PC-3 (cell line): ENCODE results near the gene MATN1.

Experiments
- CTCF ChIP-seq: fragments of 300-600 bp; sonication (generic); conservative IDR thresholded peaks from 2 replicates; pipeline ENCODE4 v1.5.1; 2017; ENCODE audit warnings: antibody characterized with exemption, low read depth, mild to moderate bottlenecking, low read length
- EZH2phosphoT487 ChIP-seq: fragments of 300-600 bp; sonication (generic); IDR thresholded peaks from 2 replicates; pipeline ENCODE4 v1.6.1; 2018; ENCODE audit warnings: mild to moderate bottlenecking, antibody characterized with exemption, low read length, borderline replicate concordance

DNA sequence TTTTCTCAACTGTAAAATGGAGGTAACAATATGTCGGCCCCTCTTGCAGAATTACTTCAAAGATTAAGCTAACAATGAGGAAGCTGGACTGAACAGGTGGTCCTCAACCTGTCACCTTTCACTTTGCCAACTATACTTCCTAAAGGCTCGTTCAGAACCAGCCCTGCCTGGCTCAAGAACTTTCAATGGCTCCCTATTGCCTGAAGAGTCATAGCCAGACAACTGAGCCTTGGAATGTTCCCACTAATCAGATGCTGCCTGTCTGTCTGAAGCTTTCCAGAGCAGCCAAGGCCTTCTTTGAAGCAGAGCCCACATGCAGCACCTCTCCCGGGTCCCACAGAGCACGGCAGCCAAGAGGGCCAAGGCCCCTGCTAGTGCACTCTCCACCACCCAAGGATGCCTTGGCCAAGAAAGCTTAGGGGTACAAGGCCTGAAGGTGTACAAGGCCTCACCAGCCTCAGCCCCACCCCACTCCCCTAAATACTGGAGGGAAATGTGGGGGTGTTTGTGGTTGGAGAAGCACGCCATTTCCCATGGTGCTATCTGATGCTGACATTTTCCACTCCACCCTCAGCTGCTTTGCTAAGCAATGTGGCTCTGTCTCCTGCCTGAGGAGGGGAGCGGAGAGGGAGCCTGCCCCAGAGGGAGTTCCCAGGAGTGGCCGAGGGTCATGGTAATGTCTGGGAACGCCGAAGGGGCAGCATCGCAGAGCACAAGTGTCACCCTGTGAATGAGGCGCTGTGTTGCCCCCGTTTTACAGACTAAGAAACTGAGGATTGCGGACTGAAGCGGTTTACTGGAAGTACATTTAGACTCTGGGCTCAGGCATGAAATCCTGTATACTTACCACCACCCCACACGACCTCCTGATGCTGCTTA, 42.4 kb upstream of the MATN1 start:
- TF ChIP-seq CTCF, result no peak
- no peak for TF ChIP-seq EZH2phosphoT487
